ENCODE results near the gene GRB7. TPM values are rescaled to one million over a fixed set of nuclear protein-coding genes. Genes with fewer than 3 reads are reported as not detected.

GRB7 gene
- total and polyA plus RNA-seq, 9 of the 15 experiments (the other 6 are each of a cell fraction or from before 2014, with no cell fraction given) = 0.04 to 6.2 (median 2.2) TPM

DNA sequence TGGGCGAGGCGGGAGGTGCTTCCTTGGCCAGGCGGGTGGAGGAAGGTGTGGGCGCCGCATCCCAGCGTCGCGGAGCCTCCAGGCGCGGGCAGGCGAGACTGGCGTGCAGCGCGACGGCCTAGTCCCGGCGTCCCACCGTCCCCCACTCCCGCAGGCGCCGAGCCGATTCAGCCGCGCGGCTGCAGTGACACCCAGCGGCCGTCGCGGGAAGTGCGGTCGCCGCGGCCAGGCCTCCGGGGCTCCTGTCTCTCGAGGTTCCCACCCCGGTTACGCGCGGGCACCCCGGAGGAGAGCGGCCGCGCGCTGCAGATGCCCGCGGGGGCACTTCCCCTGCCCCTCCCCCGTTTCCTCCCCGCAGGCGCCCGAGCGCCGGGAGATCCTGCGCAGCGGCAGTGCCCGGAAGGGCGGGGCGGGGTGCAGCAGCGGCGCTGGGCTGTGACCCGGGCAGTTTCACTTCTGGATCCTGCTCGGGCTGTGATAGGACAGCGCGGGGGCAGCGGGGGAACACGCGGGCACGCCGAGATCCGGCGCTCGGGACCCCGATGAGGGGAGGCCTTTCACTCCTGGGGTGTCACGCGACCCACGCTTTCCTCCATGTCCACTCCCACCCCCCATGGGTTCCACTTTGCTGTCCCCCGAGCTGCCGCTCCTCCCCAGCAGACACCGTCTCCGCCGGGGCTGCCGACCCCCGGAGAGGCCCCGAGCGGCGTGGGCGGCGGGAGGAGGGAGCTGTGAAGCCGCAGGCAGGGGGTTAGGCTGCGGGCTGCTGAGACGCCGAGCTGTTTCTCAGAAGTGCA, 16.6 kb downstream of the GRB7 start (continued):
- TF ChIP-seq, protein P1, sequence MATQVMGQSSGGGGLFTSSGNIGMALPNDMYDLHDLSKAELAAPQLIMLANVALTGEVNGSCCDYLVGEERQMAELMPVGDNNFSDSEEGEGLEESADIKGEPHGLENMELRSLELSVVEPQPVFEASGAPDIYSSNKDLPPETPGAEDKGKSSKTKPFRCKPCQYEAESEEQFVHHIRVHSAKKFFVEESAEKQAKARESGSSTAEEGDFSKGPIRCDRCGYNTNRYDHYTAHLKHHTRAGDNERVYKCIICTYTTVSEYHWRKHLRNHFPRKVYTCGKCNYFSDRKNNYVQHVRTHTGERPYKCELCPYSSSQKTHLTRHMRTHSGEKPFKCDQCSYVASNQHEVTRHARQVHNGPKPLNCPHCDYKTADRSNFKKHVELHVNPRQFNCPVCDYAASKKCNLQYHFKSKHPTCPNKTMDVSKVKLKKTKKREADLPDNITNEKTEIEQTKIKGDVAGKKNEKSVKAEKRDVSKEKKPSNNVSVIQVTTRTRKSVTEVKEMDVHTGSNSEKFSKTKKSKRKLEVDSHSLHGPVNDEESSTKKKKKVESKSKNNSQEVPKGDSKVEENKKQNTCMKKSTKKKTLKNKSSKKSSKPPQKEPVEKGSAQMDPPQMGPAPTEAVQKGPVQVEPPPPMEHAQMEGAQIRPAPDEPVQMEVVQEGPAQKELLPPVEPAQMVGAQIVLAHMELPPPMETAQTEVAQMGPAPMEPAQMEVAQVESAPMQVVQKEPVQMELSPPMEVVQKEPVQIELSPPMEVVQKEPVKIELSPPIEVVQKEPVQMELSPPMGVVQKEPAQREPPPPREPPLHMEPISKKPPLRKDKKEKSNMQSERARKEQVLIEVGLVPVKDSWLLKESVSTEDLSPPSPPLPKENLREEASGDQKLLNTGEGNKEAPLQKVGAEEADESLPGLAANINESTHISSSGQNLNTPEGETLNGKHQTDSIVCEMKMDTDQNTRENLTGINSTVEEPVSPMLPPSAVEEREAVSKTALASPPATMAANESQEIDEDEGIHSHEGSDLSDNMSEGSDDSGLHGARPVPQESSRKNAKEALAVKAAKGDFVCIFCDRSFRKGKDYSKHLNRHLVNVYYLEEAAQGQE (IDR thresholded peaks at IDR 0.05; ENCODE audit: borderline replicate concordance) = peak; percentile 81
- TF ChIP-seq, protein P1 (CRISPR knock-in tag; IDR thresholded peaks at IDR 0.05; ENCODE audit: low read depth) = peak; percentile 21; the same call in 1 of the 2 replicates
- peak; percentile 30 for TF ChIP-seq RBBP5 (IDR thresholded peaks at IDR 0.05; ENCODE audit: borderline replicate concordance, insufficient read depth, low read length, poor library complexity, severe bottlenecking)
- TF ChIP-seq KDM4B (IDR thresholded peaks at IDR 0.05; ENCODE audit: borderline replicate concordance in 2 of 2, low read depth in 1 of 2) = 0 out of 4 replicates have a peak, but pooled peaks of 1 of the 2 experiments have one; percentile 25
- peak; percentile 40; the same call in 1 of the 2 replicates for TF ChIP-seq OTX1 (CRISPR knock-in tag; IDR thresholded peaks at IDR 0.05)
- peak; percentile 52; the same call in 1 of the 2 replicates for TF ChIP-seq ATF7 (IDR thresholded peaks at IDR 0.05)
- peak; percentile 85 for TF ChIP-seq ZNF175 (CRISPR knock-in tag; IDR thresholded peaks at IDR 0.05; ENCODE audit: low read depth)
- TF ChIP-seq C11orf30 (IDR thresholded peaks at IDR 0.05; ENCODE audit: low read depth) = peak; percentile 86
- TF ChIP-seq ZFP1 (CRISPR knock-in tag; IDR thresholded peaks at IDR 0.05) = no peak
- TF ChIP-seq TBL1XR1 (IDR thresholded peaks at IDR 0.05; ENCODE audit: low read length in 2 of 2) = no peak
- TF ChIP-seq STAT5A (IDR thresholded peaks at IDR 0.05; ENCODE audit: borderline replicate concordance, low read length) = no peak
- TF ChIP-seq HMG20A (CRISPR knock-in tag; conservative IDR thresholded peaks at IDR 0.05) = no peak
- TF ChIP-seq, protein P2, sequence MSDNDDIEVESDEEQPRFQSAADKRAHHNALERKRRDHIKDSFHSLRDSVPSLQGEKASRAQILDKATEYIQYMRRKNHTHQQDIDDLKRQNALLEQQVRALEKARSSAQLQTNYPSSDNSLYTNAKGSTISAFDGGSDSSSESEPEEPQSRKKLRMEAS (CRISPR knock-in tag; IDR thresholded peaks at IDR 0.05) = peak; percentile 70
- TF ChIP-seq, protein P3, sequence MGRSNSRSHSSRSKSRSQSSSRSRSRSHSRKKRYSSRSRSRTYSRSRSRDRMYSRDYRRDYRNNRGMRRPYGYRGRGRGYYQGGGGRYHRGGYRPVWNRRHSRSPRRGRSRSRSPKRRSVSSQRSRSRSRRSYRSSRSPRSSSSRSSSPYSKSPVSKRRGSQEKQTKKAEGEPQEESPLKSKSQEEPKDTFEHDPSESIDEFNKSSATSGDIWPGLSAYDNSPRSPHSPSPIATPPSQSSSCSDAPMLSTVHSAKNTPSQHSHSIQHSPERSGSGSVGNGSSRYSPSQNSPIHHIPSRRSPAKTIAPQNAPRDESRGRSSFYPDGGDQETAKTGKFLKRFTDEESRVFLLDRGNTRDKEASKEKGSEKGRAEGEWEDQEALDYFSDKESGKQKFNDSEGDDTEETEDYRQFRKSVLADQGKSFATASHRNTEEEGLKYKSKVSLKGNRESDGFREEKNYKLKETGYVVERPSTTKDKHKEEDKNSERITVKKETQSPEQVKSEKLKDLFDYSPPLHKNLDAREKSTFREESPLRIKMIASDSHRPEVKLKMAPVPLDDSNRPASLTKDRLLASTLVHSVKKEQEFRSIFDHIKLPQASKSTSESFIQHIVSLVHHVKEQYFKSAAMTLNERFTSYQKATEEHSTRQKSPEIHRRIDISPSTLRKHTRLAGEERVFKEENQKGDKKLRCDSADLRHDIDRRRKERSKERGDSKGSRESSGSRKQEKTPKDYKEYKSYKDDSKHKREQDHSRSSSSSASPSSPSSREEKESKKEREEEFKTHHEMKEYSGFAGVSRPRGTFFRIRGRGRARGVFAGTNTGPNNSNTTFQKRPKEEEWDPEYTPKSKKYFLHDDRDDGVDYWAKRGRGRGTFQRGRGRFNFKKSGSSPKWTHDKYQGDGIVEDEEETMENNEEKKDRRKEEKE (IDR thresholded peaks at IDR 0.05; ENCODE audit: borderline replicate concordance in 1 of 2, control insufficient read depth in 1 of 2, low read depth in 2 of 2, low read length in 1 of 2) = no peak
- 0 out of 2 replicates have a peak, but pooled peaks have one; percentile 21 for TF ChIP-seq ZNF143 (CRISPR knock-in tag; IDR thresholded peaks at IDR 0.05)

All from K562 (cell line).